Activated naive CD4-positive, alpha-beta T cell (primary cell): Measurements from ENCODE around the gene BMP6.

Experiments used
- DNase-seq, 4 experiments: peaks; one replicate each; lab custom pipeline; 2025; lab: John Stamatoyannopoulos, UW

The BMP6 gene

DNA sequence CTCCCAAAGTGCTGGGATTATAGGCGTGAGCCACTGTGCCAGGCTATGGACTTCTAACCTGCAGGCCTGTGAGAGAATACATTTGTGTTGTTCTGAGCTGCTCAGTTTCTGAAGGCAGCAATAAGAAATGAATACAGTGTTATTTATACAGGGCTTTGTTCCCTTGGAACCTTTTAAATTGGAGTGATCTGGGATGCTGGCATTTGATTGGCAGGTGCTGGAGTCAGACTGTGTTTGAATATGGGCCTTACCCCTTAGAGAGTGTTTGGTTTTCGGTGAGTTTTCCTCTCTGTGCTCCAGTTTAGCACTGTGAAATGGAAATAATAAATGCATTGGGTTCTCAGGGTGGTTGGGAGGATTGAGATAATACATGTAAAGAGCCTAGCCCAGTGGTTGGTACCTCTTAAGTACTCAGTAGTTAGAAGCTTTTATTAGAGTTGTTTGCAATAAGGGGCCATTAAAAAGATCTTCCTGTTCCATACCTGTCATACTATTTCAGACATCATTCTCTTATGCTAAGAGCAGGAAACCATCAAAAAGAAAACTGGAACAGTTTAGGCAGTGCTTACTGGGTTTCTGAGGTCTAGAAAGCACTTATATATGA is 22.1 kb downstream of the BMP6 start:
- no peak for DNase-seq

DNA sequence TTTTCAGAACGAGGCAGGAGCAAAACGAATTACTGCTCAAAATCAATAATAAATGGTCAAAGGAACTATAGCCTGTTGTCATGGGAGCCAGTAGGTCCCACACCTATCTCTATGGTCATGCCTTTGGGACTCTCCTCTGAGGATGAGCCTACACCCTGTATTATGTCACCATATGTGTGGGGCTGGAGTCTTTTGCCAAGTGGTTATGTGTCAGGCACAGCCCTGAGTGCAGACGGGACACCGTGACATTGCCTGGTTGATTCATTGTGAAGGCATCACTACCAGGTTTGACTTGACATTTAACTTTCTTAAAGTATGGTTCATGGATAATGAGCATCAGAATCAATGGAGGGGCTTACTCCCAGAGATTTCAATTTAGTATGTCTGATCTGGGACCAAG is 23.6 kb downstream of the BMP6 start:
- DNase-seq, result no peak

DNA sequence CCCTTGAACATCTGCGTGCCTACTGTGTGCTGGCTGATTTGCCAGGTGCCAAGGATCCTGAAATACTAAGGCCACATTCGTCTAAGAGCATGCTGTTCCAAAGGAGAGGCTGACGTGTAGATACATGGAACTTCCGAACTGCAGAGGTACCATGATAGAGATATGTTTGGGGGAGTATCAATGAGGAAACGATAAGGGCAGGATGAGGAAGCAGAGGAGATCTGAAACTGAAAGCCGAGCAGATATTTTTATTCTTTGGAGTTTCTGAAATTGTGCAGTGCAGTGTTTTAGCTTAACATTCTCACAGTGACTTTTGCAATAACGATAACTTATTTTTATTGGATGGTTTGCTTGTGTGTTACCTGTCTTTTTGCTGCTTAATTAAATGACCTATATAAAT is 24.3 kb downstream of the BMP6 start:
- no peak for DNase-seq

DNA sequence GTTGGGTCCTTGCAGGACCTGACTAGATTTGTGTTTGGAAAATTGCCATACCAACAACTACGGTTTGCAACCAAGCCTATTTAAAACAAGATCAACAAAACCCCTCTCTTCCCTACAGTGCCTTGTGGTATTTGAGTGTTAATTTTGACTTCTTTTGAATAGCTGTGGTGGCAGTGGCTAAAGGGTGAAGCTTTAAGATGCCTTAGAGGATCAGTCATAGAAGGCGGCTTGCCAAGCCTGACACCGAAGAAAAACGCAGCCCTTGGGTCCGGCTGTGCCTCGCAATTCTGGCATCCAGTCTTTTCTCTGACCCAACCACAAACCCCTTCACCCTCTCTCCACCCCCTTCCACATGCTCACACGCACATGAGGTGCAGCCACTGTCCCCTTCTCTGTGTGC is 32.6 kb downstream of the BMP6 start:
- no peak for DNase-seq

DNA sequence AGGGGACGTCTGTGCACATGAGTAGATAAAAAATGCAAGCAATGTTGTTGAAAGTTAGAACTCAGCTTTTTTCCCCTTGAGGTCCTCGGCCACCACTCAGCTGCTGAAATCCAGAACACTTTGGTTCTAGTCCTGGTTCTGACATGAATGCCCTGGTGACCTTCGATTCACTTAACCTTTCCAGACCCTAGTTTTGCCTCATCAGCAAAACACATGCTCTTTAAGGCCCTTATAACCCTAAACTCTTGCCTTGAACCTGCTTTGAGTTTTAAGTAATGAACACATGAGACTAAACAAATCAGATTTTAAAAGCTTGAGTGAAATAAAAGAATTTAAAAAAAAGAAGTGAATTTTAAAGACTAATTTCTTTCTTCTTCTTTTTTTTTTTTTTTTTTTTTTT is 33.4 kb downstream of the BMP6 start:
- no peak for DNase-seq

DNA sequence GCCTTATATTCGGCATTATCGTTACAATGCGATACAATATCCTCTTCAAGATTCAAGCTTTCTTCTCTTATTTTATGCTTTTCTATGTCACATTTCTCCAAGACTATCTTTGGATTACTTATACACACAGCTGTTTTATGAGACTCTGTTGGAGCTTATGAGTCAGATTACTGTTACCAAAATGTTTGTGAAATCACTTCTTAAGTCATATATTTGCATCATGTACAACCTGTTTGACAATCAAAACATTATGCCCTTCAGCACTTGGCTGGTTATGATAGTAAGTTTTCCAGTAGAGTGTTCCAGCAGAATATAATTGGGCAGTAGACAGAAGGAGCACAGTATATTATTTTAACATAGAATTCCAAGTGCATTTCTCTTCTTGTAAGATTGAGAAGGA is 35.2 kb downstream of the BMP6 start:
- DNase-seq, result no peak

DNA sequence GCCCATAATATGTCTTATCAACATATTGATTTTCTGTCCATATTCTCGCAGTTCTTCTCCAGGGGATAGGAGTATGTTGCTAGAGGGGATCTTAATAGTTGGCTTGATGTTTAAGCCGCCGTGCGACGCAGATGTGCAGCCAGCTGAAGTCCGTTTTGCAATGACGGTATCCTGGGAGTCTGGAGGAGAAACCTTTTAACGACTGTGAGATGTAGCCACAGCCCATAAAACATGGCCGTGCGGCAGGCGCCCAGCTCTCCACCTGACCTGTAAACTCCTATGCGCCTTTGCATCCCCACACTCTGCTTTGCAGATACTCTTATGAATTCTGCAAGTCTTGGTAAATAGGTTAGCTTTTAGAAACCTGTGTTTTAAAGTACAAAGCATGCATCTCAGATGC is 36.9 kb downstream of the BMP6 start:
- no peak for DNase-seq

DNA sequence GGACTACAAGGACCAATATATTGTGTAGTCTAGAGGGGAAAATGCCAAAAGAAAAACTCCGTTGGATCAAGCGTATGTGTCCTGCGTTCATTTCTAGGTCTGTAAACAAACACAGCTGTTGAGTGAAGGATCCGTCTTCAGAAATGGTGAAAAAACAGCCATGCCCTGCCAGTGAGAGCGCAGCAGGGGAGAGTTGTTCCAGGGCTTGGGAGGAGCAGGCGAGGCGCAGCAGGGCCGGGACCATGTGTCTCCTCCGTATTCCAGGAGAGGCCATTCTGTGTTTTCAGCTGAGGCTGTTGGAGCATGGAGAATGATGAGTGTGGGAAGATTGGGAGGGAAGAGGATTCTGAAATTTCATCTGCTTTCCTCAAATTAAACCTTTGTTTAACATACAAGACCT is 38.0 kb downstream of the BMP6 start:
- DNase-seq, result no peak

DNA sequence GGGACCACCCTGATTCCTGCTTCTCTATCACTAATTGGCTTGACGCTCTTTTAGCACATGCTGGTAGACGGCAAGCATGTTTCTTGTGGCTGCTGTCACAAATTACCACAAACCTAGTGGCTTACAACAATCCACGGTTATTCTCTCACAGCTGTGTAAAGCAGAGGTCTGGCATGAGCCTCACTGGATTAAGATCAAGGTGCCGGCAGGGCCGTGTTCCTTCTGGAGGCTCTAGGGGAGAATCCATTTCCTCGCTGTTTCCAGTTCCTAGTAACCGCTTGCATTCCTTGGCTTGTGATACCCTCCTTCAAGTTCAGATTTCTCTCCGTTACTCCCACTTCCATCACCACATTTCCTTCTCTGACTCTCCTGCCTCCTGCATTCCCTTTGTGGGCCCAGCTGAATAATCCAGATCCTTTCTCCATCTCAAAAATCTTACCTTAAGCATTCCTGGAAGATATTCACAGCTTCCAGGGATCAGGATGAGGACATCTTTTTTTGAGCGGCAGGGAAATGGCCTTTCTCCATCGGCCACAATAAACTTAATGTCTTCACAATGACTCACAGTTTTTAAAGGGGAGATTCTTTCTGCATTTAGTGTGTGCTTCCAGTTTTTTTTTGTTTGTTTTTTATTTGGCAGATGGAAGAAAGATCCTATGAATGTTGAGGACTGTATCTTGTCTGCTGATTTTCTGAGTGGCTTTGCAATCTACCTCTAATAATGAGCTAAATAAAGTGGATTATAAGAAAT is 39.9 kb downstream of the BMP6 start:
- no peak for DNase-seq

DNA sequence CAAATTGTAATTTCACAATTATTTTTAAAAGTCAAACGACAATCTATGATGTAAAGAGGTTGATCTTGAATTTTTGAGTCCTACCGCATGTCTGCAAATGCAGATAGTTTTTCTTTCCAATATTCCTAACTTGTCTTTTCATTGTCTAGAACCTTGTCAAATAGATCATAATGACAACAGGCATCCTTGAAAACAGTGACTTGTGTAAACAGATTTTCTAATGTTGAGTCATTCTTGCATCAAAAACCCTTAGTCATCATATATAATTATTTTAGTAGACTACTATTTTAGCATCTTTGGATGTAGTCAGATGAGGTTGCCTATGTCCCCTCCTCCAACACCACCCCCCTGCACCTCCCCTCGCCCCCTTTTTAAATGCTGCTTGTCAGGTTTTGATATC is 43.8 kb downstream of the BMP6 start:
- no peak for DNase-seq

DNA sequence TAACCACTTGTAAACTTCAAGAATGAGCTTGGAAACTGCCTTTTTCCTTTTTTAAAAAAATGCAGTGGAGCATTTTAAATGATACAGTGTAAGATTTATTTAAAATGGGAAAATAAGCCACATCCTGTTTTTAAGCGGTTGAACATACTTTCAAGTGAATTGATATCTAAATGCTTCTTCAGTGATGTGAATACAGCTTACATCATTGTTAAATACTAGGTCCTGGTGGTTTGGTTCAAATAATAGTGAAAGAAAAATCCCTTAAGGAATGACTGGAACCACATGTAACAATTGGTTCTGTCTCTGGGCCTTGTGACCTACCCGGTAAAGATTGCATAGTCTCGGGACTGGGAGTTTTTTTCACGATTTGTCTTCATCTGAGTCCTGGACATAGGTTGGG is 44.2 kb downstream of the BMP6 start:
- no peak for DNase-seq

DNA sequence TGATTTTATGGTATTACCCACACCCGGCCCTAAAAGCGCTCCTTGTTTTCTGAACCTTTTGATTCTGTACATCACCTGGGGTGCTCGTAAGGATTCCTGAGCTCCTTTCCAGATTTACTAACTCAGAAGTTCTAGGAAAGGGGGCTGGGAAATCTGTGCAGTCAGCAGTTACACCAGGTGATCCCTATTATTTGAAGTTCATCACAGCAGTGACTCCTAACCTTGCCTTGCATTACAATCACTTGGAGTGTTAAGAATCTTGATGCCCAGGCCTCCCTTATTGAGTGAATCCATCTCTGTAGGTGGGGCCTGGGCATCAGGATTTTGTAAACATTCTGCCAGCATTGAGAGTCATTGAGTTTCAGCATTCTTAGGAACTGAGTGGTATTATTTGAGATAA is 44.7 kb downstream of the BMP6 start:
- no peak for DNase-seq

DNA sequence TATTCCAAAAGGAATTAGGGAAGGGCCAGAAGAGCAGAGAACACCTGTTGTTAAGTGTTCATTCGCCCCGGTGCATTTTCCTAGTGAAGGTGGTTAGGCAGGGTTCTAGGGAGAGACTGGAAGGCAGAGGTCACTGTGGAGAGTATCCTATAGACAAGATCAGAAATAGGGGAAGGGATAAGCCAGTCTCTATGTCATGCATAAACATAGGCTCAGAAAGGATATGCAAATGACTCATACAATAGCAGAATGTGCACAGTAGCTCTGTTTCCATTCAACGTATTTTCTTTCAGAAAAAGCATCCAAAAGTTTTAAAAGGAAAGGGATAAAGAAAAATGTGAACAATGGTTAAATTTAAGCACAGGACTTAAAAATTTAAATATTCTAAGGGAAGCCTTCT is 47.4 kb downstream of the BMP6 start:
- no peak for DNase-seq

DNA sequence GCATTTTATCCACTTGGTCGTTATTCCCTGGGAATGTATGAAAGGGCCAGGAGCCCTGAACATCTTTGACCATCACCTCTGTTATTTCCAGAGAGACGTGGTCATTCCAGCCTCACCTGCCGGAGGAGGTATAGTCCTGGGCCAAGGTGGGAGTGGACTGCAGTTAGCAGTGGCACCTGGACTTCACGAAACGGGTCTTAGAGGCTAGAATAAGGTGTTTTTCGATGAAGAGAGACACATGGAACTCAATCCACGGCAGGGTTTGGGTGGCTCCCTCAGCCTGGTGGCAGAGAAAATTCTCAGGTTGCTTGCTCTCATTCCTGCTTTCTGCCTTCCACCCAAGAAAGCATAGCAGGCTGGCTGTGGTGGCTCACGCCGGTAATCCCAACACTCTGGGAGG is 48.0 kb downstream of the BMP6 start:
- no peak for DNase-seq

DNA sequence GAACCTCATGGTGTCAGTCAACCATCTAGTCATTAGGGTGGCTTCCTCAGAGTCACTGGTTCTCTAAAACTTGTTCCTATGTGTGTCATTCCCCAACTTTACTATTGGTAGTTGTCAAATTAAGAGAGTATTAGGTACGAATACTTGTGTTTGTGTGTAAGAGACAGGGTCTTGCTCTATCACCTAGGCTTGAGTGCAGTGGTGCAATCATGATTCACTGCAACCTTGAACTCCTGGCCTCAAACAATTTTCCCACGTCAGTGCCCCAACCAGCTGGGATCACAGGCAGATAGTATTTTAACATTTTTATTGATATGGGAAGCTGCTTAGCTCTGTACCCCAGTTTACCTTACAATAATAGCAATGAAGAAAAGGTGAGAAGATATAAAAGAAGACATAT is 50.6 kb downstream of the BMP6 start:
- no peak for DNase-seq

DNA sequence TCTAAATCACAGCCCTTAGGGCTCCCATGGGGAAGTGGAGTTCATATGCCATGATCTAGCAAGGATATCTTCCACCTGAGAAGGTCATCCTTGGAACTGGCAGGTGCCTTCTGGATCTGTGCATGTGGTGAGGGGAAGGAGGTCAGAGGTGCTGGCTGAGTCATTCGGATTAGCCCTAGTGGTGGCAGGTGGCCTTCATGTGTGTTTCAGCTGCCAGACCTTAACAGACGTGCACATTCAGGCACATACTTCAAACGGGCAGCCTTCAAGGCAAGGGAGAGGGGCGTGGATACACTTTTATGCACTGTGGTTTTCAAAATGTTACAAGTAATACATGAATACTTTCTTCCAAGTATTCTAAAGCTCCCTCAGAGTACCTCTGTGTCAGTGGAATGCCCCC is 51.2 kb downstream of the BMP6 start:
- no peak for DNase-seq

DNA sequence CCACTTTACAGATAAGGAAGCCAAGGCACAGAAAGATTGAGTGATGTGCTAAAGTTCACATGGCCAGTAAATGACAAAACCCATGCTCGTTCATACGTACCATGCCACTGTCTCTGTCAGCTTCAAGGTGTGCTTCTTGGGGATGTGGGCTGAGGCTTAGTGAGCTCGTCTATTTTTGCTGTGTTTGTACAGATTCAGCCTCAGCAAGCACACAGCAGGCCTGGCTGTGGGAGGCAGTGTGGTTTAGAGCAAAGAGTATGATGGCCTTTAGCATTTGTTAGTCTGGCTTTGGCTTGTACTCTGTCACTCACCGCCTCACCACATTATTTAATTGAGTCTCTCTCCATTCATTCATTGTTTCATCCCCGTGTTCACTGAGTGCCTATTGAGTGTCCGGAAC is 55.3 kb downstream of the BMP6 start:
- no peak for DNase-seq

DNA sequence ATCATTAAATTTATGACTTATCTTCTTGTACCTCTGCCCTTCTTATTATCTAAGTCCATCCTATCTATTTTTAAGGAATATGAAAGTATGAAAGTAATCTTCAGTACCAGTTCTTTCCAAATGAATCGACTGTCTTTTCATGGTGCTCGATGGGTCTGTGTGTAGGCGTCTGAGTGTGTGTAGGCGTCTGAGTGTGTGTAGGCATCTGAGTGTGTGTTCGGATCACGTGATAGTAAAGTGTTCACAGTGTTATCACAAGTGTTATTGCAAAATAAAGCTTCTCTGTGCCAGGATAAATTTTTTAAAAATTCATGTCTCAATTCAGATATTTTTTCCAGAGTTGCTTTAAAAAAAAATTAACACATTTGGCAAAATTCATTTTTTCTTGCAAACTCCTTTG is 58.3 kb downstream of the BMP6 start:
- DNase-seq, result no peak

DNA sequence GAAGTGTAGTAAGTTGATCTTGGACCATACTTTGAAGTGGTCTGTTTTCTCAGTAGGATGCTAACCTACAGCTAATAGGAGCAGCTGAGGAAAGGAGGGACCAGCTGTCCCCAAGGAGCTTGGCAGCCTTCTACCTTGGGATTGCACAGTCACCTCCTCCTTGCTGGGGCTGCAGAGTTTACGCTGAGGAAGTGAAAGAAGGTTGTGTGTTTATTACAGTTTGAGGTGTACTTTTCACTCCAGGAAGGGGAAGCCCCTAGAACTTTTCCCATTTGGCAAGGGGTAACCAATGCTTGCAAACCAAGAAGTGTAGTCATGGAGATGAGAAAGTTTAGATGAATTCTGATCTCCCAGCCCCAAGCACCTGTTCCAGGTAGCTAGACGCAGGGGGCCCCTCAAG is 58.8 kb downstream of the BMP6 start:
- no peak for DNase-seq

DNA sequence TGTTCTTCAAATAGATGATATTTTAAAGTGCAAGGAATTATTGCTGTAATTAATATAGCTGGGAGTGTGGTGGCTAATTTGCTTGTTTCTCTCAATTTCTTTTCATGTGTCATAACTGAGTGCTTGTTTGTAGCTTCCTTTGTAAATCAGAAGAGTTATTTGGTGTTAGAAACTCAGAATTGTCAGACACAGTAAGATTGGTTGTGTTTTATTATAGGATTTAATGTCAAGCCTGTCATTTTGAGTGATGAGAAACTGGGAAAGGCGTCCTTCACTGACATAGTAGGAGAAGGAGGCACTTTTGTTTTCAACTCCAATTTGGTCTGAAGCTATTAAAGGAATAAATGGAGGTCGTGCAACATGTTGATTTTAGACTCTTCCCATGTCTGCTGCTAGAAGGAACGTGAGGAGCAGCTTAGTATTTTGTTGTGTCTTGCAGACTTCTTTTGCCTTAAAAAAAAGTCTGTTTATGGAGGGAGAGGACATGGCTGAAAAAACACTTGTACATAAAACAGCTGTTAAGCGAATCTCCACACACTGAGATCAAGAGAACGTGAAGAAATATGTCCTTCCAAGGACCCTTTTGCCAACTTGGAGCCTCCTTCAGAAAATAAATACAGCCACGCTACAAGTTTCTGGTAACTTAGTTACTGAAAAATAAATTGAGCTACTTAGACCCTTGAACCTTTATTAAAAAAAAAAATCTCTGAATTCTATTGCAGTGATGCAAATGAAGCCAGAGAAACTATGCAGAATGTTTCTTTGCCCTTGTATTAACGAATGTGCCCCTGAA is 59.5 kb downstream of the BMP6 start:
- no peak for DNase-seq

DNA sequence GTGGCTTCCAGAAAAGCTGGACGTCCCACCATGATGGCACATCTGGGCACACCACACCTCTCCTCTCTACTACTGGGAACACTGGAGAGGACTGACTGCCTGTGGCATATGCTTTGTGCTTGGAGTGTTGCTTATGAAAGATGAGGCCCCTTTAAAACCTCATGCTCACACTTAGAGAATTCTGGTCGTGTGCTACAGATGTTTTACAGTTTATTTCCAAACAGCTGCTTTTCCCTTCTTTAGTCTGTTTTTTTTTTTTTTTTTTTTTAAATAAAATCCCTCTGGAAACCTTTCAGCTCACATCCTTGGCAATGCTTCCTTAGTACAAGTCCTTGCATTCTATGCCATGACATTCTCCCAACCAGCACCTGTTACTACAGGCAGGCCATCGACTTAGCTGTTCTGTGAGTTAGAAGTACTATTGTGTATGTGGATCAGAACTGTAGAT is 60.3 kb downstream of the BMP6 start:
- DNase-seq, result no peak

DNA sequence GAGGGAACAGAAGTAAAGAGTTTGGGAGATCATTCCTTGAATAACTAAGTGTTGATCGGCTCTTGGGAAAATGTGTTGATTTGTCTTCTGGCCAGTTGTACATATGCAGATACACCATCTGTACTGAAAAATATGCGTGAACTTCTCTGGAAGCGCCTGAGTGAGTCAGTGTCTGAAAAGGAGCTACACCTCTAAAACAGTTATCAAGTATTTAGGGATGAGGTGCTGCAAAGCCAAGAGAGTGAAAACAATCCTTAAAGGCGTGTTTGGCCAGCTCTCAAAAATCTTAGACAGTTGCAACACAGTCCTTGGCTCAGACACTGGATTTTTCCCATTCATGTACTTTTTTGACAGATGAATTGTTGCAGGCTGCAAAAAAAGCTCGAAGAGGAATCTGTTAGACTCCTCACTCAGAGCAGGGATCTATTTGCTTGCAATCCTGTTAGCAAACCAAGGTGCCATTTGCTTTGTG is 61.3 kb downstream of the BMP6 start:
- no peak for DNase-seq

DNA sequence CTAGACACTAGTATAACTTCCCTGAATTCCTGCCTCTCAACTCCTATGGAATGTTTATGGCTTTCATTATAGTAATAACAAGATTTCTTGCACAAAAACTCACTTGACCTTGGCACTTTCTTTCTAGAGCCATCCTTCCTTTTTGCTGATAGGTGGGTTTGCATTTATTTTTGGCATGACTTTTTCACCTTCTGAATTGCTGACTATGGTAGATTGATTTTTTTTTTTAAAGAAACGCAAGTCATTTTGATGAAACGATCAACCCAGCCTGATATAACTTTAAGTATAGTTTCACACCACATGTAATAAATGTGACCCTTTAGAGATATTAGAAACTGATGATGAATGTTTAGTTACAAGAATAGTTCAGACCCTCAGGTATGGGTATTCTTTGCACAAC is 61.8 kb downstream of the BMP6 start:
- no peak for DNase-seq
